Measurements from ENCODE around the gene KIAA1549. TPM values are rescaled to one million over a fixed set of nuclear protein-coding genes. Genes with fewer than 3 reads are reported as not detected.

The KIAA1549 gene
- total and polyA plus RNA-seq, 9 of the 15 experiments (the other 6 are each of a cell fraction or from before 2014, with no cell fraction given), result 0.01 to 0.29 (median 0.07) TPM

DNA sequence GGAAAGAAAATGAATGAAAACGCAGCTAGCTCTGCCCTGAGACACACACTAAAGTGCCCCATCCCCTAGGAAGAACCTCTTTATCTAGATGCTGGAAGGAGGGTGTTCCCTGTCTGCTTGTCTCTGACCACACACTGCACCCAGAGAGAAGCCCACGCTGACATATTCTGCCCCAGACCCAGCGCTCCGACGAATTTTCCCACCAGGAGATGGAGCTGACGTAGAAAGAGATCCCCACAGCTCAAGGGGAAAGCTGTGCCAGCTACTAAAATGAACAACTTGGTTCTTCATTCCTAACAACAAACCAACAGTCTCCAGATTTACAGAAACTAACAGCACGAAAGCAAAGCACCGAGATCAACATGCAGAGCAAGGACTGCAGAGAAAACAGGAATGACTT is 73.3 kb downstream of the KIAA1549 start:
- peaks cover 56 to 67% of the 10 kb centered on the region in 2 experiments for H3K27me3 ChIP-seq (ENCODE audit: control insufficient read depth in 2 of 2, insufficient read depth in 2 of 2, low read length in 2 of 2)
- intact Hi-C loops (cut with micrococcal nuclease), result no loop called here
- H3K4me1 ChIP-seq (replicated peaks in 1 of 2; ENCODE audit: control insufficient read depth in 2 of 2, insufficient read depth in 2 of 2, low read length in 2 of 2), result no peaks in the 10 kb centered on the region
- no peak overlapping the region for H3K9ac ChIP-seq (ENCODE audit: insufficient read depth in 1 of 2, low read depth in 2 of 2, low read length in 2 of 2)
- no peak for DNase-seq (ENCODE audit: extremely low read depth in 1 of 4, low spot score in 3 of 4)
- ChIA-PET CTCF (ENCODE audit: low intra/inter-chr PET ratio) (no interaction called here), POLR2A (interaction anchor here (0.7 to 1.0 kb wide), 6 partner anchors 9 to 681 kb away, joined by 3 to 4 read pairs (median 3); no protein-coding TSS in a partner anchor)
- no peak overlapping the region for H3K27ac ChIP-seq (ENCODE audit: extremely low read depth, low read depth, low read length)
- H3K4me3 ChIP-seq, result no peak overlapping the region
- no peaks in the 10 kb centered on the region for H3K9me1 ChIP-seq (ENCODE audit: control insufficient read depth, insufficient read depth, low read length)
- TF ChIP-seq KLF1 (tag; IDR thresholded peaks at IDR 0.05) (no peak), MYC (IDR thresholded peaks at IDR 0.05; ENCODE audit: low read depth, low read length) (no peak), MYC (CRISPR knock-in tag; IDR thresholded peaks at IDR 0.05; ENCODE audit: borderline replicate concordance, low read depth) (no peak), ZNF217 (CRISPR knock-in tag; IDR thresholded peaks at IDR 0.05) (no peak), SMAD4 (CRISPR knock-in tag; conservative IDR thresholded peaks at IDR 0.05) (no peak), NCOR1 (IDR thresholded peaks at IDR 0.05) (no peak)
- TF ChIP-seq, protein P1, sequence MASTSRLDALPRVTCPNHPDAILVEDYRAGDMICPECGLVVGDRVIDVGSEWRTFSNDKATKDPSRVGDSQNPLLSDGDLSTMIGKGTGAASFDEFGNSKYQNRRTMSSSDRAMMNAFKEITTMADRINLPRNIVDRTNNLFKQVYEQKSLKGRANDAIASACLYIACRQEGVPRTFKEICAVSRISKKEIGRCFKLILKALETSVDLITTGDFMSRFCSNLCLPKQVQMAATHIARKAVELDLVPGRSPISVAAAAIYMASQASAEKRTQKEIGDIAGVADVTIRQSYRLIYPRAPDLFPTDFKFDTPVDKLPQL (IDR thresholded peaks at IDR 0.05; ENCODE audit: extremely low read depth, insufficient read length), result no peak
- TF ChIP-seq, protein P2, sequence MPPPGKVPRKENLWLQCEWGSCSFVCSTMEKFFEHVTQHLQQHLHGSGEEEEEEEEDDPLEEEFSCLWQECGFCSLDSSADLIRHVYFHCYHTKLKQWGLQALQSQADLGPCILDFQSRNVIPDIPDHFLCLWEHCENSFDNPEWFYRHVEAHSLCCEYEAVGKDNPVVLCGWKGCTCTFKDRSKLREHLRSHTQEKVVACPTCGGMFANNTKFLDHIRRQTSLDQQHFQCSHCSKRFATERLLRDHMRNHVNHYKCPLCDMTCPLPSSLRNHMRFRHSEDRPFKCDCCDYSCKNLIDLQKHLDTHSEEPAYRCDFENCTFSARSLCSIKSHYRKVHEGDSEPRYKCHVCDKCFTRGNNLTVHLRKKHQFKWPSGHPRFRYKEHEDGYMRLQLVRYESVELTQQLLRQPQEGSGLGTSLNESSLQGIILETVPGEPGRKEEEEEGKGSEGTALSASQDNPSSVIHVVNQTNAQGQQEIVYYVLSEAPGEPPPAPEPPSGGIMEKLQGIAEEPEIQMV (tag; conservative IDR thresholded peaks at IDR 0.05; ENCODE audit: low read depth), result no peak
- TF ChIP-seq, protein P3, sequence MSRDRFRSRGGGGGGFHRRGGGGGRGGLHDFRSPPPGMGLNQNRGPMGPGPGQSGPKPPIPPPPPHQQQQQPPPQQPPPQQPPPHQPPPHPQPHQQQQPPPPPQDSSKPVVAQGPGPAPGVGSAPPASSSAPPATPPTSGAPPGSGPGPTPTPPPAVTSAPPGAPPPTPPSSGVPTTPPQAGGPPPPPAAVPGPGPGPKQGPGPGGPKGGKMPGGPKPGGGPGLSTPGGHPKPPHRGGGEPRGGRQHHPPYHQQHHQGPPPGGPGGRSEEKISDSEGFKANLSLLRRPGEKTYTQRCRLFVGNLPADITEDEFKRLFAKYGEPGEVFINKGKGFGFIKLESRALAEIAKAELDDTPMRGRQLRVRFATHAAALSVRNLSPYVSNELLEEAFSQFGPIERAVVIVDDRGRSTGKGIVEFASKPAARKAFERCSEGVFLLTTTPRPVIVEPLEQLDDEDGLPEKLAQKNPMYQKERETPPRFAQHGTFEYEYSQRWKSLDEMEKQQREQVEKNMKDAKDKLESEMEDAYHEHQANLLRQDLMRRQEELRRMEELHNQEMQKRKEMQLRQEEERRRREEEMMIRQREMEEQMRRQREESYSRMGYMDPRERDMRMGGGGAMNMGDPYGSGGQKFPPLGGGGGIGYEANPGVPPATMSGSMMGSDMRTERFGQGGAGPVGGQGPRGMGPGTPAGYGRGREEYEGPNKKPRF (IDR thresholded peaks at IDR 0.05; ENCODE audit: low read depth, low read length), result no peak
- TF ChIP-seq, protein P4, sequence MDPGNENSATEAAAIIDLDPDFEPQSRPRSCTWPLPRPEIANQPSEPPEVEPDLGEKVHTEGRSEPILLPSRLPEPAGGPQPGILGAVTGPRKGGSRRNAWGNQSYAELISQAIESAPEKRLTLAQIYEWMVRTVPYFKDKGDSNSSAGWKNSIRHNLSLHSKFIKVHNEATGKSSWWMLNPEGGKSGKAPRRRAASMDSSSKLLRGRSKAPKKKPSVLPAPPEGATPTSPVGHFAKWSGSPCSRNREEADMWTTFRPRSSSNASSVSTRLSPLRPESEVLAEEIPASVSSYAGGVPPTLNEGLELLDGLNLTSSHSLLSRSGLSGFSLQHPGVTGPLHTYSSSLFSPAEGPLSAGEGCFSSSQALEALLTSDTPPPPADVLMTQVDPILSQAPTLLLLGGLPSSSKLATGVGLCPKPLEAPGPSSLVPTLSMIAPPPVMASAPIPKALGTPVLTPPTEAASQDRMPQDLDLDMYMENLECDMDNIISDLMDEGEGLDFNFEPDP (CRISPR knock-in tag; IDR thresholded peaks at IDR 0.05), result no peak
- H2AFZ ChIP-seq (ENCODE audit: low read depth, low read length), result no peak overlapping the region
- H3K9me3 ChIP-seq (replicated peaks; ENCODE audit: control insufficient read depth, insufficient read depth, low read depth, low read length), result no peaks in the 10 kb centered on the region
- ATAC-seq, result no peak
- no peak overlapping the region for H3K4me2 ChIP-seq (ENCODE audit: insufficient read depth, low read length)
- in situ Hi-C loops (cut with MboI), result no loop called here
- BruUV-seq (replicated peaks), result no TSS peak
- no peaks in the 10 kb centered on the region; the same call in none of the 2 replicates for H4K20me1 ChIP-seq (replicated peaks; ENCODE audit: control insufficient read depth, insufficient read depth, low read length)
- no peaks in the 10 kb centered on the region for H3K79me2 ChIP-seq (ENCODE audit: control insufficient read depth, insufficient read depth, low read length)
- no peaks in the 10 kb centered on the region for H3K36me3 ChIP-seq (ENCODE audit: control insufficient read depth, insufficient read depth, low read length)
- WGBS (ENCODE audit: insufficient coverage, low coverage, missing lambda C conversion rate), result 2% methylated on average over 8 of the region's 8 CpGs
- FAIRE-seq, result no peak
